Dedifferentiated amniotic fluid mesenchymal stem cell (primary cell): ENCODE measurements around the gene PCF11.
"Not testable (repeated sequence)": the region's sequence is repeated elsewhere in the genome, so short reads cannot be mapped to it uniquely, and the experiment has no call there.

Experiments used
- DNase-seq: peaks from one replicate; pipeline ENCODE4 v3.0.0-alpha.2; 2016; ENCODE audit errors: extremely low spot score

Gene PCF11

DNA sequence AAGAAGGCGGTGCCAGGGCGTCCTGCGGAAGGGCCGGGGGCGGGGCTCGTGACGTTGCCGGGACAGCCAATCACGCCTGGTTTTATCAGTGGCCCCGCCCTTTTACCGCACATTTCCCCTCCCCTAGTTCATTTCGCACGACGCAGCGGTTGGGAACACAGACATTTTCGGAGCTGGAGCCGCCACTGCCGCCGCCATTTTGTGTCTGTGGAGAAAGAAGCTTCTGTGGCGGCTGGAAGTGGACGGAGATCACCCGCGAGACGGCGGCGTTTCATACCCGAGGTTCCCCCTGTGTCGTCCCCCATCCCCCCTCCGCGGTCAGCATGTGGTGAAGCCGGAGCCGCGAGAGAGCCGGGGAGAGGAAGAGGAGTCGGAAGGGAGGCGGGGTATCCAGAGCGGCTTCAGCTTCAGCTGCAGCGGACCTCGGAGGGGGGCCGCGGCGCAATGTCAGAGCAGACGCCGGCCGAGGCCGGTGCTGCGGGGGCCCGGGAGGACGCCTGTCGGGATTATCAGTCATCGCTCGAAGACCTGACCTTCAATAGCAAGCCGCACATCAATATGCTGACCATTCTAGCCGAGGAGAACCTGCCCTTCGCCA lies at the start of gene PCF11:
TSS of gene PCF11 (plus strand) at position 136 of the 598 bp plus-strand sequence. CDS start at position 445, 309 bp downstream.
- DNase-seq: no peak

GRCh38 chr11:83112886-83113285 lies 44.0 kb upstream of the PCF11 start:
- no peak for DNase-seq

DNA sequence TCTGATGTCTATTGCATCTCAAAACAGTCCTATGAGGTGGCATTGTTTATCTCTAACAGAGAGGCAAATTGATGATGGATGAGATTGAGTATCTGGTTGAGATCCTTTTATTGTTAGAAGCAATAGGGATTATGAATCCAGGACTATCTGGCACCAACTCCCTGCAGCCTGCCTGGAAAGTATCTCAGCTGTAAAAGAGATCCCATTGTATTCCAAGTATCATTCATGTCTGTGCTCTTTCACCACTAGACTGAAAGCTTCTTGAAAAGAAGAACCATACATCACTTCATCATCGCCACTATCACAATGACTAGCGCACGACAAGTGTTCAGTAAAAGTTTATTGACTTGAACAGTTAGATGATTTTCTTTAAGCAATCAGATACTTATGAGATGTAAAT lies 41.9 kb upstream of the PCF11 start:
- DNase-seq: no peak

- DNase-seq: no peak
These were observed 41.4 kb upstream of the PCF11 start for GRCh38 chr11:83115551-83115950.

DNA sequence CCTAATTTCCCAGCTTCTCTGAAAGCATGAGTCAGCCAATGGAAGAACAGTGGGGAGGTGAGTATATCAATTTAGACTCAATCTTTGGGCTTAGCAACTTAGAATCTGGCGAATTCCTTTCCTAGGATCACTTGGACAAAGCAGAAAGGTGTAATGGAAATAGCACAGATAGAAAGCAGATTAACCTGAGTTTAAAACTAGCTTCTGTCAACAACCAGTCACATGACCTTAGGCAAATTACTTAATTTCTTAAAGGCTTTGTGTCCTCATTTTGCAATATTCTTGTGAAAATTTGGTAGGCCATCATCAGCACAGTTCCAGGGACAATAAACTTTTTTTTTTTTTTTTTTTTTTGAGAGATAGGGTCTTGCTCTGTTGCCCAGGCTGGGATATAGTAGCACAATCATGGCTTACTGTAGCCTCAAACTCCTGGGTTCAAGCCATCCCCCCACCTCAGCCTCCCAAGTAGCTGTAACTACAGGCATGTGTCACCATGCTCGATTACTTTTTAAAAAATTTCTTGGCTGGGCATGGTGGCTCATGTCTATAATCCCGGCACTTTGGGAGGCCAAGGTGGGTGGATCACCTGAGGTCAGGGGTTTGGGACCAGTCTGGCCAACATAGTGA lies 40.8 kb upstream of the PCF11 start:
- DNase-seq: no peak

- DNase-seq: no peak
These were observed 38.1 kb upstream of the PCF11 start for GRCh38 chr11:83118814-83119213.

DNA sequence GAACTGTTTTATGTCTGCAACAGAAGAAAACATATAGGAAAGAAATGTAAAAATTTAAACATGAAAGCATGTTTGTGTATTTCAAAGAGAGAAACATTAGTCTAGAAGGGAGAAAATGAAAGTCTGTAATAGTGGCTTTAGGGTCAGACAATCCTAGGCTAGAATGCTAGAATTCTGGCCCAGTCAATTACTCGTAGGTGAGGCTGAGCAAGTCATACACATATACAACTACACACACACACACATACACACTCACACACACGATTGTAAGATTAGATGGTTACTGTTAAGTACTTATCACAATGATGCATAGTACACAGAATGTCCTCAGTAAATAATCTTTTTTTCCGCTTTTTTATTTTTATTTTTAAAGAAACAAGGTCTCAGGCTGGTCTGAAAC lies 37.7 kb upstream of the PCF11 start:
- DNase-seq: no peak

GRCh38 chr11:83120327-83120726 lies 36.6 kb upstream of the PCF11 start:
- DNase-seq: peak; percentile 28

DNA sequence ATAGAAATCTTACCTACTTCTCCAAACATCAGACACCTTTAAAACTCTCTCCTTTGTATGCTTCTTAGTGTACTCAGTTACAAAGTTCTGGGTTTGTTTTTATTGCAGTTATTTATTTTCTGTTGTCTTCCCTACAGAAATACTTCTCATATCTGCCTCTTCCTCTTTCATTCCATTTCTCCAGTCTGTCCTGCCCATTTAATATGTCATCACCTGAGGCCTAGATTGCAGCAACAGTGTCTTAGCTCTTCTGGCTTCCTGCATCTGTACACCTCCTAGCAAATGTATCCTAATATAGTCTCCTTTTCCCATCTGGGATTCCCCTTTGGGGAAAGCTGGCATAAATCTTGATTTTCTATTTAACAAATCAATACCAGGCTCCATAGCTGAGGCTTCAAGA lies 34.9 kb upstream of the PCF11 start:
- no peak for DNase-seq

- DNase-seq: no peak
These were observed 34.2 kb upstream of the PCF11 start for GRCh38 chr11:83122766-83123165.

GRCh38 chr11:83124636-83125424 lies 32.1 kb upstream of the PCF11 start:
- no peak for DNase-seq

DNA sequence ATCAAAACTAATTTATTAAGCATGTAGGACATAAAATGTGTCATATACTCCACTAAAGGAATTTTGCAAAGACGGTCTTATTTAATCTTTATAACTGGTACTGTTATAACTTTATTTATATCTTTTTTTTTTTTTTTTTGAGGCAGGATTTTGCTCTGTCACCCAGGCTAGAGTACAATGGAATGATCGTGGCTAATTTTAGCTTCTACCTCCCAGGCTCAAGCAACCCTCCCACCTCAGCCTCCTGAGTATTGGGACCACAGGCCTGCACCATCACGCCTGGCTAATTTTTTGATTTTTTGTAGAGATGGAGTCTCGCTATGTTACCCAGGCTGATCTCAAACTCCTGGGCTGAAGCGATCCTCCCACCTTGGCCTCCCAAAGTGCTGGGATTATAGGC lies 31.4 kb upstream of the PCF11 start:
- DNase-seq: no peak

- no peak for DNase-seq
These were observed 29.7 kb upstream of the PCF11 start for GRCh38 chr11:83127310-83127637.

GRCh38 chr11:83132191-83132590 lies 24.7 kb upstream of the PCF11 start:
- DNase-seq: no peak

- DNase-seq: not testable (repeated sequence)
These were observed 23.7 kb upstream of the PCF11 start for GRCh38 chr11:83133266-83133665.

DNA sequence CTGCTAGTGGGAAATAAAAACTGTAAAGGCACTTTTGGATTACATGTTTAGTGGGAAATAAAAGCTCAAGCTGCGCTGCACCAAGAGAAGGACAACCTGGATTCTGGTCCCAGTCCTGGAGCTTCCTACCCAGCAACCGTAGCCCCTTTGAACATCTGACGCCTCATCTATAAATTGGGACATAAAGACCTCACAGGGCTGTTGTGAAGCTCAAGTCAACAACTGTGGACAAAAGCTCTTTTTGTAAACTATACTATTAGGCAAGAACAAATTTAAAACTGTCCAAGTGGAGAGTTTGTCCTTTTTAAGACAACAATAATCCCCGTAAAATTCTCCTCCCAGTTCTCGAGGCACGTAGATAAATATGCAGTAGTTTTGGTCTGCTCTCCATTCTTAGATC lies 17.6 kb upstream of the PCF11 start:
- DNase-seq: no peak

DNA sequence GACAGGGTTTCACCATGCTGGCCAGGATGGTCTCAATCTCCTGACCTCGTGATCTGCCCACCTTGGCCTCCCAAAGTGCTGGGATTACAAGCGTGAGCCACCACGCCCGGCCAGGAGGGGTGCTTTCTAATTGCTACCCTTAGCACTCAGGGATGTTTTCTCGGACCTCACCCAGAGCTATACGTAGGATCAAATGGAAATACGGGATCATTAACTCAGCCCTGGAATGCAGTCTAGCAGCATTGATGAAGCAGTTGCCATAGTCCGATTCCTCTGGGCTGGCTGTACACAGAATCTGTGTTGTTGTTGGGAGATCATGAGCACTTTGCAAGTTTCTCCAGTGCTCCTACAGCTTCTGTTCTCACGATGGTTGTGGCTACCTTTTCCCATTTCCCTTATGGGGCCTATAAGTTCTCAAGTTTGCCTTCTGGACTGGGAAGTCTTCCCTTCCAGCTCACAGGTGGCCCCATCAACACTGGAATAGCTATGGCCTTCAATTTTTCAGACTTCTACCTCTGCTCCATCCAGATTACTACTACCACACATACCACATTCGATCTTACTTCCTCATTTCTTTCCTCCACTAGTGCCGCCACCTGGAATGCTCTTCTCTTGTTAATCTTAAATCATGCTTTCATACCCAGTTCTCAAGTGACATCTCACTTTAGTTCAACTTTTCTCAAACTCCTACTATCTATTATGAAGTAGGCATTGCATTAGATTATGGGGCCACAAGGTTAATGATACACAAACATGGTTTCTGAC lies 16.1 kb upstream of the PCF11 start:
- no peak for DNase-seq

DNA sequence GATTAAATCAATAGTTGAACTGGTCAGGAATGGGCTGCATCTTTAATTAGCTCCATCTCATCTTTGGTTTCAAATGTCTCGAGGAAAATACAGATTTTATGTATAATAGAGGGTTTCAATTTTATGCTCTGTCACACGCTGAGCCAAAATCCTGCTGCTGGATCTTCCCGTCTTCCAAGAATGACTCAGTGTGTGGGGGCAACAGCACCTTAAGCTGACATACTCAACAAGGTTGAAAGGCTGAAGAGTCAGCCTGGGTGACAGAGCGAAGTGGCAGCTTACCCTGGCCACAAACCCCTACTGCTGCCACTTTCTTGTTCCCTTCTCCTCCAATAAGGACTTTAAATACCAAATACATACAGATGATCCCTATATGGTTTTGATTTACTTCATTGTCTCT lies 9.0 kb upstream of the PCF11 start:
- no peak for DNase-seq

GRCh38 chr11:83150450-83150849 lies 6.5 kb upstream of the PCF11 start:
- DNase-seq: no peak

DNA sequence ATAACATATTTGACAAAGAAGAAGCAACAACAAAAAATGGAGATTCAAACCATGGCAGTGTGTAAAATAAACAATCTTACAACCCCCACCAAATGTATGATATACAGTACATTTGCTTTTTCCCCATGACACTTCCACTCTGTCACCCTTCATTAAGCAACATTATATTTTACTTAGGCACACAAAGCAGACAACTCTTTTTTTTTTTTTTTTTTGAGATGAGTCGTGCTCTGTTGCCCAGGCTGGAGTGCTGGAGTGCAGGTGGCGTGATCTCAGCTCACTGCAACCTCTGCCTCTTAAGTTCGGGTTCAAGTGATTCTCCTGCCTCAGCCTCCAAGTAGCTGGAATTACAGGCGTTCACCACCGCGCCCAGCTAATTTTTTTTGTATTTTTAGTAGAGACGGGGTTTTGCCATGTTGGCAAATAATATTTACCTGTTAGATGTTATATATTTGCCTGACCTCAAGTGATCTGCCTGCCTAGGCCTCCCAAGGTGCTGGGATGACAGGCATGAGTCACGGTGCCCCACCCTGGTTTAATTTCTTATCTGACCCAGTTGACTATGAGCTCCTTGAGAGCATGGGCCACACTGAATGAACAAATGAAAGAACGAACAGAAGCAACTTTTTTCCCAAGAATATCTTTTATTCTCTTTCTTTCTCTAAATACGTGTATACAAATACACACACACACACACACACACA lies 5.5 kb upstream of the PCF11 start:
- DNase-seq: no peak

- DNase-seq: no peak
These were observed 4.7 kb upstream of the PCF11 start for GRCh38 chr11:83152264-83152663.

DNA sequence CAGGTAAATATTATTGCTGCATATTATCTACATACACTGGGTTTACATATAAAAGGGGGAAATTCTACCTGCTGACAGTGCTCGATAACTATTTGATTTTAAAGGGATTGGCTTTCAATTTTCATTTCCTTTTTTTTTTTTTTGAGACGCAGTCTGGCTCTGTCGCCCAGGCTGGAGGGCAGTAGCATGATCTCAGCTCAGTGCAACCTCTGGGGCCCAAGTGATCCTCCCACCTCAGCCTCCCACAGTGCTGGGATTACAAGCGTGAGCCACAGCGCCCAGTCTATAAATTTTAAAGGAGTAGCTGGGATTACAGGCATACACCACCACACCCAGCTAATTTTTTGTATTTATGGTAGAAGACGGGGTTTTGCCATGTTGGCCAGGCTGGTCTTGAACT lies 3.2 kb upstream of the PCF11 start:
- DNase-seq: no peak
